SJCRH30 (cell line): ENCODE data around the gene DOCK10. TPM values are rescaled to one million over a fixed set of nuclear protein-coding genes. Genes with fewer than 3 reads are reported as not detected.

Source experiments
- DNase-seq, 2 experiments: peaks; one replicate each; pipeline ENCODE4 v3.0.0-alpha.2; 2015 to 2020
- H3K27ac ChIP-seq: fragments of 250-450 bp; sonication (Bioruptor Pico); 2 replicates; pipeline ENCODE4 v1.5.1; 2020; ENCODE audit warnings: mild to moderate bottlenecking, moderate library complexity
- H3K27me3 ChIP-seq: fragments of 250-450 bp; sonication (Bioruptor Pico); 2 replicates; pipeline ENCODE4 v1.5.1; 2020; ENCODE audit warnings: mild to moderate bottlenecking, moderate library complexity
- H3K36me3 ChIP-seq: fragments of 250-450 bp; sonication (Bioruptor Pico); 2 replicates; pipeline ENCODE4 v1.5.1; 2020; ENCODE audit warnings: mild to moderate bottlenecking, moderate library complexity
- H3K4me1 ChIP-seq: fragments of 250-450 bp; sonication (Bioruptor Pico); 2 replicates; pipeline ENCODE4 v1.5.1; 2020; ENCODE audit warnings: mild to moderate bottlenecking, moderate library complexity
- H3K4me3 ChIP-seq: fragments of 250-450 bp; sonication (Bioruptor Pico); 2 replicates; pipeline ENCODE4 v1.5.1; 2020; ENCODE audit warnings: mild to moderate bottlenecking, moderate library complexity
- H3K9me3 ChIP-seq: fragments of 250-450 bp; sonication (Bioruptor Pico); replicated peaks from 2 replicates; pipeline ENCODE4 v1.5.1; 2020; ENCODE audit warnings: mild to moderate bottlenecking, moderate library complexity
- total RNA-seq: library from RNA; depleted of rRNA; stranded (reverse); fragments of >200 nt; shearing (Covaris generic); gene quantifications from 2 replicates; pipeline ENCODE4 v1.2.3, GENCODE V29; 2014; rRNA removed

Gene DOCK10
- total RNA-seq = 12.3 and 15.3 TPM in 2 replicates

- peak within 1 kb of the TSS; percentile 42; the same call in 1 of the 2 replicates for H3K27ac ChIP-seq
- no peaks in the 10 kb centered on the region; the same call in 1 of the 2 replicates for H3K4me1 ChIP-seq
- H3K27me3 ChIP-seq = no peaks in the 10 kb centered on the region
- no peaks in the 10 kb centered on the region for H3K9me3 ChIP-seq
- peak; percentile 52 to 55 for DNase-seq
- no peaks in the 10 kb centered on the region for H3K36me3 ChIP-seq
- peak within 1 kb of the TSS; percentile 72 for H3K4me3 ChIP-seq
Observed at GRCh38 chr2:225041851-225042799, at the start of gene DOCK10. DOCK10 (minus strand) TSS chr2:225042468; CDS start chr2:225042374, 94 bp downstream.

- Histone ChIP-seq H3K27ac (no peak overlapping the region), H3K4me3 (no peak overlapping the region), H3K27me3 (no peaks in the 10 kb centered on the region), H3K36me3 (no peaks in the 10 kb centered on the region), H3K4me1 (no peaks in the 10 kb centered on the region), H3K9me3 (no peaks in the 10 kb centered on the region)
- DNase-seq = no peak
Observed at GRCh38 chr2:225091336-225091735, 49.1 kb upstream of the DOCK10 start.

- DNase-seq = no peak
- H3K4me3 ChIP-seq = no peak overlapping the region
- H3K27me3 ChIP-seq = no peaks in the 10 kb centered on the region
- H3K36me3 ChIP-seq = no peaks in the 10 kb centered on the region
- no peak overlapping the region for H3K27ac ChIP-seq
- no peaks in the 10 kb centered on the region for H3K4me1 ChIP-seq
- no peaks in the 10 kb centered on the region for H3K9me3 ChIP-seq
Observed at GRCh38 chr2:225090746-225091145, 48.5 kb upstream of the DOCK10 start.

GRCh38 chr2:225086915-225087314, 44.6 kb upstream of the DOCK10 start:
- no peaks in the 10 kb centered on the region for H3K4me1 ChIP-seq
- no peak overlapping the region for H3K27ac ChIP-seq
- DNase-seq = no peak
- no peaks in the 10 kb centered on the region for H3K36me3 ChIP-seq
- no peak overlapping the region for H3K4me3 ChIP-seq
- H3K9me3 ChIP-seq = no peaks in the 10 kb centered on the region
- H3K27me3 ChIP-seq = no peaks in the 10 kb centered on the region

GRCh38 chr2:225086439-225086838, 44.2 kb upstream of the DOCK10 start:
- Histone ChIP-seq H3K4me3 (no peak overlapping the region), H3K4me1 (no peaks in the 10 kb centered on the region), H3K36me3 (no peaks in the 10 kb centered on the region), H3K27ac (no peak overlapping the region), H3K27me3 (no peaks in the 10 kb centered on the region), H3K9me3 (no peaks in the 10 kb centered on the region)
- no peak for DNase-seq

GRCh38 chr2:225083276-225083675, 41.0 kb upstream of the DOCK10 start:
- H3K36me3 ChIP-seq = no peaks in the 10 kb centered on the region
- no peak for DNase-seq
- no peak overlapping the region for H3K27ac ChIP-seq
- H3K27me3 ChIP-seq = no peaks in the 10 kb centered on the region
- no peaks in the 10 kb centered on the region for H3K9me3 ChIP-seq
- H3K4me1 ChIP-seq = no peaks in the 10 kb centered on the region
- H3K4me3 ChIP-seq = no peak overlapping the region

- no peak overlapping the region for H3K4me3 ChIP-seq
- no peaks in the 10 kb centered on the region for H3K36me3 ChIP-seq
- H3K27me3 ChIP-seq = no peaks in the 10 kb centered on the region
- H3K4me1 ChIP-seq = no peaks in the 10 kb centered on the region; the same call in 1 of the 2 replicates
- no peak for DNase-seq
- no peaks in the 10 kb centered on the region for H3K9me3 ChIP-seq
- no peak overlapping the region for H3K27ac ChIP-seq
Observed at GRCh38 chr2:225076125-225076524, 33.9 kb upstream of the DOCK10 start.

GRCh38 chr2:225074919-225075681, 32.8 kb upstream of the DOCK10 start:
- Histone ChIP-seq H3K27me3 (no peaks in the 10 kb centered on the region), H3K9me3 (no peaks in the 10 kb centered on the region), H3K4me3 (no peak overlapping the region), H3K36me3 (no peaks in the 10 kb centered on the region), H3K27ac (no peak overlapping the region), H3K4me1 (peaks cover 10% of the 10 kb centered on the region; the same call in 1 of the 2 replicates)
- no peak for DNase-seq

- H3K27me3 ChIP-seq = no peaks in the 10 kb centered on the region
- peak in 1 of 2 experiments; percentile 25 for DNase-seq
- peaks cover 10% of the 10 kb centered on the region; the same call in 1 of the 2 replicates for H3K4me1 ChIP-seq
- no peak overlapping the region for H3K27ac ChIP-seq
- no peaks in the 10 kb centered on the region for H3K36me3 ChIP-seq
- no peak overlapping the region for H3K4me3 ChIP-seq
- H3K9me3 ChIP-seq = no peaks in the 10 kb centered on the region
Observed at GRCh38 chr2:225074366-225074765, 32.1 kb upstream of the DOCK10 start.

GRCh38 chr2:225073198-225073597, 30.9 kb upstream of the DOCK10 start:
- Histone ChIP-seq H3K36me3 (no peaks in the 10 kb centered on the region), H3K27me3 (no peaks in the 10 kb centered on the region), H3K27ac (no peak overlapping the region), H3K4me1 (peaks cover 10% of the 10 kb centered on the region; the same call in 1 of the 2 replicates), H3K9me3 (0 out of 2 replicates have a peak, but pooled peaks cover 3% of the 10 kb centered on the region), H3K4me3 (no peak overlapping the region)
- no peak for DNase-seq

GRCh38 chr2:225072444-225072843, 30.2 kb upstream of the DOCK10 start:
- no peak overlapping the region for H3K27ac ChIP-seq
- no peaks in the 10 kb centered on the region for H3K36me3 ChIP-seq
- no peaks in the 10 kb centered on the region for H3K27me3 ChIP-seq
- H3K9me3 ChIP-seq = 0 out of 2 replicates have a peak, but pooled peaks cover 3% of the 10 kb centered on the region
- H3K4me1 ChIP-seq = peaks cover 10% of the 10 kb centered on the region; the same call in 1 of the 2 replicates
- no peak overlapping the region for H3K4me3 ChIP-seq
- DNase-seq = no peak

- no peak overlapping the region for H3K4me3 ChIP-seq
- H3K27me3 ChIP-seq = no peaks in the 10 kb centered on the region
- H3K27ac ChIP-seq = peak overlapping the region; percentile 16; the same call in 1 of the 2 replicates
- H3K4me1 ChIP-seq = peaks cover 10% of the 10 kb centered on the region; the same call in 1 of the 2 replicates
- peak; percentile 48 to 75 for DNase-seq
- 0 out of 2 replicates have a peak, but pooled peaks cover 3% of the 10 kb centered on the region for H3K9me3 ChIP-seq
- H3K36me3 ChIP-seq = no peaks in the 10 kb centered on the region
Observed at GRCh38 chr2:225070811-225071210, 28.5 kb upstream of the DOCK10 start.

- 0 out of 2 replicates have a peak, but pooled peaks cover 3% of the 10 kb centered on the region for H3K9me3 ChIP-seq
- H3K36me3 ChIP-seq = no peaks in the 10 kb centered on the region
- peaks cover 10% of the 10 kb centered on the region; the same call in 1 of the 2 replicates for H3K4me1 ChIP-seq
- no peak overlapping the region for H3K4me3 ChIP-seq
- no peak overlapping the region for H3K27ac ChIP-seq
- DNase-seq = no peak
- no peaks in the 10 kb centered on the region for H3K27me3 ChIP-seq
Observed at GRCh38 chr2:225069966-225070365, 27.7 kb upstream of the DOCK10 start.

GRCh38 chr2:225069477-225069876, 27.2 kb upstream of the DOCK10 start:
- no peak for DNase-seq
- Histone ChIP-seq H3K27me3 (no peaks in the 10 kb centered on the region), H3K36me3 (no peaks in the 10 kb centered on the region), H3K9me3 (0 out of 2 replicates have a peak, but pooled peaks cover 3% of the 10 kb centered on the region), H3K4me3 (no peak overlapping the region), H3K27ac (no peak overlapping the region), H3K4me1 (peaks cover 10% of the 10 kb centered on the region; the same call in 1 of the 2 replicates)
